ENCODE measurements around the gene MCCD1. TPM values are rescaled to one million over a fixed set of nuclear protein-coding genes. Genes with fewer than 3 reads are reported as not detected.
A peak's percentile ranks its signal among the peaks of the same experiment; 100 is the strongest.
"Not testable (repeated sequence)": the region's sequence is repeated elsewhere in the genome, so short reads cannot be mapped to it uniquely, and the experiment has no call there.

The MCCD1 gene
- total RNA-seq, 3 donors from 2014 or later, result not detected

- H3K36me3 ChIP-seq, result no peaks in the 10 kb centered on the region
- H3K9me3 ChIP-seq, result no peaks in the 10 kb centered on the region
- no peak for TF ChIP-seq POLR2AphosphoS5 (IDR thresholded peaks at IDR 0.05)
- TF ChIP-seq, protein P1, sequence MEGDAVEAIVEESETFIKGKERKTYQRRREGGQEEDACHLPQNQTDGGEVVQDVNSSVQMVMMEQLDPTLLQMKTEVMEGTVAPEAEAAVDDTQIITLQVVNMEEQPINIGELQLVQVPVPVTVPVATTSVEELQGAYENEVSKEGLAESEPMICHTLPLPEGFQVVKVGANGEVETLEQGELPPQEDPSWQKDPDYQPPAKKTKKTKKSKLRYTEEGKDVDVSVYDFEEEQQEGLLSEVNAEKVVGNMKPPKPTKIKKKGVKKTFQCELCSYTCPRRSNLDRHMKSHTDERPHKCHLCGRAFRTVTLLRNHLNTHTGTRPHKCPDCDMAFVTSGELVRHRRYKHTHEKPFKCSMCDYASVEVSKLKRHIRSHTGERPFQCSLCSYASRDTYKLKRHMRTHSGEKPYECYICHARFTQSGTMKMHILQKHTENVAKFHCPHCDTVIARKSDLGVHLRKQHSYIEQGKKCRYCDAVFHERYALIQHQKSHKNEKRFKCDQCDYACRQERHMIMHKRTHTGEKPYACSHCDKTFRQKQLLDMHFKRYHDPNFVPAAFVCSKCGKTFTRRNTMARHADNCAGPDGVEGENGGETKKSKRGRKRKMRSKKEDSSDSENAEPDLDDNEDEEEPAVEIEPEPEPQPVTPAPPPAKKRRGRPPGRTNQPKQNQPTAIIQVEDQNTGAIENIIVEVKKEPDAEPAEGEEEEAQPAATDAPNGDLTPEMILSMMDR (IDR thresholded peaks at IDR 0.05), result no peak
- TF ChIP-seq POLR2A (IDR thresholded peaks at IDR 0.05), result no peak
- intact Hi-C loops (cut with DNase I; ENCODE audit: low total_unique reads), result no loop called here
- no peak for DNase-seq (ENCODE audit: low spot score in 2 of 2)
- H3K27ac ChIP-seq, result no peak overlapping the region
- no peaks in the 10 kb centered on the region for H3K27me3 ChIP-seq
- no peak overlapping the region for H3K4me3 ChIP-seq
- H3K4me1 ChIP-seq, result no peaks in the 10 kb centered on the region
Measured at GRCh38 chr6:31485055-31485454, 43.7 kb upstream of the MCCD1 start.

DNA sequence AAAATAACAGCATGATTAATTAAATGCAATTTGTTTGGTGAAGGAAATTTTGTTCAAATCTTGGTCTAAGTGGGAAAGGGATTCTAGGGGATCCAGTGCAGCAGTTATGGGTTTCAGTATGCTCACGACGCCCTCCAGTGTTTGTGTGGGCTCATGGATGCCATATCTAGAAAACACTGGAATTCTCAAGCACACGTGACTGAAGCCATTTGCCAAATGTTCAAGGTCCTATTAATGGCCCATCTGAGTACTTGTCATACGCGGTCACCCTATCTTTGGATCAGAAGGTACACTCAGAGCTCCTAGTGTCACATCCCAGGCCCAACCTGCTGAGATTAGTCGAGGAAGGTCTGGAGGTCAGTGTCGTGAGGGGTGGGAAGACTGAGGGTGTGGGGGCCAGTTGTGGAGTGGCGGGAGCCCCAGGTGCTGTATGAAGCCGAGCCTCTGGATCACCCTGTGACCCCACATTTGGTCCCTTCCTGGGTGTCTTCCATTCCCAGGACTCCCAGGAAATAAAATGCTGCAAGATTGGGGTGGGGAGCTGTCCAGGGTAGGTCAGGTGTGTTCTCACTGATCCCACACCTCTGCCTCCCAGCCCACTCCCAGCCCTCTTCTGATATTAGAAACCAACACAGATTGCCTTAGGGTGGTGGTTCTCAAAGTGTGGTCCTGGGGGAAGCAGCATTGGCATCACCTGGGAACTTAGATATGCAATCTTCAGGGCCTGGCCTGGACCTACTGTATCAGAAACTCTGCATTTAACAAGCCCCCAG lies 42.5 kb upstream of the MCCD1 start:
- DNase-seq (ENCODE audit: low spot score in 2 of 2); intact Hi-C loops (cut with DNase I; ENCODE audit: low total_unique reads); H3K27me3 ChIP-seq; H3K27ac ChIP-seq; H3K4me3 ChIP-seq; H3K36me3 ChIP-seq; H3K9me3 ChIP-seq; H3K4me1 ChIP-seq: not testable (repeated sequence)

GRCh38 chr6:31487674-31488073 lies 41.1 kb upstream of the MCCD1 start:
- H3K4me3 ChIP-seq; H3K36me3 ChIP-seq; H3K27ac ChIP-seq; H3K27me3 ChIP-seq; DNase-seq (ENCODE audit: low spot score in 2 of 2); H3K9me3 ChIP-seq; H3K4me1 ChIP-seq; intact Hi-C loops (cut with DNase I; ENCODE audit: low total_unique reads): not testable (repeated sequence)

DNA sequence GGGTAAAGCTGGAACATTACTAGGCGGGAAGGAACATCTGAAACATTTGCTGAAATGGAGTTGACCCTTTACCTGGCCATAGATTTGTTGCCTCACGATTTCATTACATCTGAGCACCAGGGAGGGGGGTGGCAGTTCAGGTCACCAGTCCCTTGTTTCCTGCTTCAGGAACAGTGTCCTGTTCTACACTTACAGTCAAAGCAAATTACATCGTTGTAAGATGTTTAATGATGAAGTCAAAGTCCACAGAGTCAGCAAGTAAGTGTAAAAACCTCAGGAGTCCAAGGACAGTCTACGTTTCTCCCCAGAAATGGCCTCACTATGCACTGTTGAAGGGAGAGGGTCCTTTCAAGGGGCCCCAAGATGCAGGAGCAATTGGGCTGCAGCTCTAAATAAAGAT lies 39.7 kb upstream of the MCCD1 start:
- intact Hi-C loops (cut with DNase I; ENCODE audit: low total_unique reads), result no loop called here
- no peak for TF ChIP-seq POLR2A (IDR thresholded peaks at IDR 0.05)
- TF ChIP-seq, protein P1 (IDR thresholded peaks at IDR 0.05), result no peak
- no peak for TF ChIP-seq POLR2AphosphoS5 (IDR thresholded peaks at IDR 0.05)
- H3K4me1 ChIP-seq, result no peaks in the 10 kb centered on the region
- no peaks in the 10 kb centered on the region for H3K9me3 ChIP-seq
- H3K36me3 ChIP-seq, result no peaks in the 10 kb centered on the region
- no peak overlapping the region for H3K27ac ChIP-seq
- no peak for DNase-seq (ENCODE audit: low spot score in 2 of 2)
- H3K27me3 ChIP-seq, result no peaks in the 10 kb centered on the region
- H3K4me3 ChIP-seq, result no peak overlapping the region

GRCh38 chr6:31490115-31490873 lies 38.5 kb upstream of the MCCD1 start:
- no peak overlapping the region for H3K27ac ChIP-seq
- no peak overlapping the region for H3K4me3 ChIP-seq
- H3K4me1 ChIP-seq, result no peaks in the 10 kb centered on the region
- no peaks in the 10 kb centered on the region for H3K9me3 ChIP-seq
- no peak for DNase-seq (ENCODE audit: low spot score in 2 of 2)
- no peaks in the 10 kb centered on the region for H3K36me3 ChIP-seq
- no peaks in the 10 kb centered on the region for H3K27me3 ChIP-seq
- intact Hi-C loops (cut with DNase I; ENCODE audit: low total_unique reads), result no loop called here
- no peak for TF ChIP-seq POLR2AphosphoS5 (IDR thresholded peaks at IDR 0.05)
- TF ChIP-seq POLR2A (IDR thresholded peaks at IDR 0.05), result no peak
- TF ChIP-seq, protein P1 (IDR thresholded peaks at IDR 0.05), result no peak

- H3K27me3 ChIP-seq; H3K9me3 ChIP-seq; intact Hi-C loops (cut with DNase I; ENCODE audit: low total_unique reads); DNase-seq (ENCODE audit: low spot score in 2 of 2); H3K36me3 ChIP-seq; H3K27ac ChIP-seq; H3K4me1 ChIP-seq: not testable (repeated sequence)
- peak overlapping the region; percentile 51 to 72 (median 54) for H3K4me3 ChIP-seq
Measured at GRCh38 chr6:31493550-31493874, 35.2 kb upstream of the MCCD1 start.
